ENCODE data around the gene NUBP2. TPM values are rescaled to one million over a fixed set of nuclear protein-coding genes. Genes with fewer than 3 reads are reported as not detected.

Gene NUBP2, protein sequence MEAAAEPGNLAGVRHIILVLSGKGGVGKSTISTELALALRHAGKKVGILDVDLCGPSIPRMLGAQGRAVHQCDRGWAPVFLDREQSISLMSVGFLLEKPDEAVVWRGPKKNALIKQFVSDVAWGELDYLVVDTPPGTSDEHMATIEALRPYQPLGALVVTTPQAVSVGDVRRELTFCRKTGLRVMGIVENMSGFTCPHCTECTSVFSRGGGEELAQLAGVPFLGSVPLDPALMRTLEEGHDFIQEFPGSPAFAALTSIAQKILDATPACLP
- total RNA-seq, result 71.0 and 73.8 TPM in 2 replicates
- long read RNA-seq, transcript NUBP2-201 (7 exons, 1,413 nt), result major isoform, 9 of 20 reads
- long read RNA-seq, partial matches to known transcripts, result 1 of 20 reads
- long read RNA-seq, other reads (novel, unspliced or antisense), result 5 of 20 reads

DNA sequence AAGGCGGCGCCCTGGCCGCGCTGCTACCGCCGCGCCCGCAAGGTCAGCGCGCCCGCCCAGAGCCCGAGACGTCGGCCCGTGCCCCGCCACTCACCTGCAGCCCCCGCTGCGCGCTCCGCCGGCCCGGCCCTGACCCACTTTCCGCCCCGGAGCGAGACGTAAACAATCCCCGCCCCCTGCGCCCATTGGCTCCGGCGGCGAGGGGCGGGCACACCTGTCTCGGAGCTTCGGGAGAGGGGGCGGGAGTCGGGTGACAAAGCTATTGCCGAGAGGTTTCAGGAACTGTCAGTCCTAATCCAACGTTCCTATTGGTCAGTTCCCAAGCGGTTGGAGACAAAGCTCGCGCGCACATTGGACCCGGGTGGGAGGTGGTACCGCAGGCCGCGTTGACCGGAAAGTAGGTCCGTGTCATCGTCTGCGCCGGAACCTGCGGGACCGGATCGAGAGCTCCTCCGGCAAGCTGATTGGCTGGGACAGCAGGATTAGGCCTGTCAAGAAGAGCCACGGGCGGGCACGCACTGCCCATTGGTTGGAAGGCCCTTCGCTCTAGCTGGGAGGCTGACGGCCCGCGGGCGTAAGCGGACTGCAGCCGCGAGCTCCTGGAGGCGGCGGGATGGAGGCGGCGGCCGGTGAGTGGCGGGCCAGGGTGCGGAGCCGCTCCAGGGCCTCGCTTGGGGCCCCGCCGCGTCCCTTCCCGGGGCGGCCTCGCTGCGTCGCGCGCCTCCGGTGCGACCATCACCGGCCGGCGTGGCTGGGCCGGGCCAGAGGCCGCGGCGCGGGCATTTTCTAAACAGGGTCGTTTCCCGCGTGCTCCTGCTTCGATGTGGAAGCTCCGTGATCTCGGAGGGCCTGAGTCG, at the start of gene NUBP2, which contains the start of gene SPSB3:
Gene NUBP2, plus strand, starts transcription at position 553 of the 857 bp plus-strand sequence. Its CDS starts 61 bp downstream, at position 614.
Gene SPSB3, minus strand, starts transcription at position 164 of the 857 bp plus-strand sequence. CDS start 1,088 bp downstream, outside the sequence.
- H3K27me3 Mint-ChIP-seq (ENCODE audit: low read depth), result peaks cover 4% of the 10 kb centered on the region
- DNase-seq (ENCODE audit: low read depth, low spot score), result peak; percentile 95
- H3K27ac Mint-ChIP-seq (ENCODE audit: unreplicated experiment), result peak within 1 kb of the TSS; percentile 92
- no peaks in the 10 kb centered on the region for H3K9me3 Mint-ChIP-seq
- peaks cover 5% of the 10 kb centered on the region for H3K36me3 Mint-ChIP-seq (ENCODE audit: low read depth)
- H3K4me1 Mint-ChIP-seq, result peaks cover 22% of the 10 kb centered on the region
- TF ChIP-seq, protein P1, sequence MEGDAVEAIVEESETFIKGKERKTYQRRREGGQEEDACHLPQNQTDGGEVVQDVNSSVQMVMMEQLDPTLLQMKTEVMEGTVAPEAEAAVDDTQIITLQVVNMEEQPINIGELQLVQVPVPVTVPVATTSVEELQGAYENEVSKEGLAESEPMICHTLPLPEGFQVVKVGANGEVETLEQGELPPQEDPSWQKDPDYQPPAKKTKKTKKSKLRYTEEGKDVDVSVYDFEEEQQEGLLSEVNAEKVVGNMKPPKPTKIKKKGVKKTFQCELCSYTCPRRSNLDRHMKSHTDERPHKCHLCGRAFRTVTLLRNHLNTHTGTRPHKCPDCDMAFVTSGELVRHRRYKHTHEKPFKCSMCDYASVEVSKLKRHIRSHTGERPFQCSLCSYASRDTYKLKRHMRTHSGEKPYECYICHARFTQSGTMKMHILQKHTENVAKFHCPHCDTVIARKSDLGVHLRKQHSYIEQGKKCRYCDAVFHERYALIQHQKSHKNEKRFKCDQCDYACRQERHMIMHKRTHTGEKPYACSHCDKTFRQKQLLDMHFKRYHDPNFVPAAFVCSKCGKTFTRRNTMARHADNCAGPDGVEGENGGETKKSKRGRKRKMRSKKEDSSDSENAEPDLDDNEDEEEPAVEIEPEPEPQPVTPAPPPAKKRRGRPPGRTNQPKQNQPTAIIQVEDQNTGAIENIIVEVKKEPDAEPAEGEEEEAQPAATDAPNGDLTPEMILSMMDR (conservative IDR thresholded peaks at IDR 0.05), result no peak
- peak within 1 kb of the TSS; percentile 97 for H3K4me3 Mint-ChIP-seq

DNA sequence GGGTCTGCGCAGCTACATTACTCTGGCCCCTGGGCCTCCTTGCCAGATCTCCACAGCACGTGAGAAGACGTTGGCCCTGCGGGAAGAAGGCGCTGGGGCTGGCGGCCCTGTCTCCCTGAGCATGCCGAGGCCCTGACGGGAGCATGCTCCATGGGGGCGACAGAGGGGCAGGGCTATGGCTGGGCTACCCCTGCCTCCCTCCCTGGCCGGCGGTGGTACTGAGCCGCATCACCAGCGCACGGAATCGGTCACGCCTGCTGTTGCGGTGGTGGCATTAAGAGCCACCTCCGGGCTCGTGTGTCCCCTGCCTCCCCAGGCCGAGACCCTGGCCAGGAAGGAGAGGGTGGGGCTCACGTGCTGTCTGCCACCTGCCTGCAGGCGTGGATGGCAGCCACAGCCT, 48.6 kb upstream of the NUBP2 start:
- Mint-ChIP-seq H3K4me3 (no peak overlapping the region), H3K27ac (ENCODE audit: unreplicated experiment) (no peak overlapping the region), H3K27me3 (ENCODE audit: low read depth) (no peaks in the 10 kb centered on the region), H3K4me1 (no peaks in the 10 kb centered on the region), H3K36me3 (ENCODE audit: low read depth) (no peaks in the 10 kb centered on the region), H3K9me3 (no peaks in the 10 kb centered on the region)
- TF ChIP-seq, protein P1 (conservative IDR thresholded peaks at IDR 0.05), result no peak
- no peak for DNase-seq (ENCODE audit: low read depth, low spot score)

DNA sequence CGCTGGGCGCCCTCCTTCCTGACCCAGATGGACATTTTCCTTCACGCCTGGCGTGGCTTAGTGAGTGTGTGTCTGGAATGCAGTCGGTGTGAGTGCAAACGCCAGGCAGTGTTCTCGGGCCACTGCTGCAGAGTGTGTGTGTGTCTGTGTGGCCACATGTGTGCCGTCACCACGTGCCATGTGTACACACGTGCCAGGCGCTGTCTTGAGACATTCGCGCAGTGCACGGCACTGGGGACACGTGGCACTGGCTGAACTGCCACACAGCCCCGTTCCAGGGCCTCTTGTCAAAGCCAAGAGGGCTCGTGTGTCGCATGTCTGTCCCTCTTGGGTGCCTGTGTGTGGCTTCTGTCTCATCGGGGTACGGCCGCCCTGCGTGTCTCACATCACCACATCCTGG, 47.9 kb upstream of the NUBP2 start:
- TF ChIP-seq, protein P1 (conservative IDR thresholded peaks at IDR 0.05), result no peak
- no peaks in the 10 kb centered on the region for H3K4me1 Mint-ChIP-seq
- H3K9me3 Mint-ChIP-seq, result no peaks in the 10 kb centered on the region
- H3K27ac Mint-ChIP-seq (ENCODE audit: unreplicated experiment), result no peak overlapping the region
- H3K27me3 Mint-ChIP-seq (ENCODE audit: low read depth), result no peaks in the 10 kb centered on the region
- no peaks in the 10 kb centered on the region for H3K36me3 Mint-ChIP-seq (ENCODE audit: low read depth)
- no peak overlapping the region for H3K4me3 Mint-ChIP-seq
- DNase-seq (ENCODE audit: low read depth, low spot score), result no peak

DNA sequence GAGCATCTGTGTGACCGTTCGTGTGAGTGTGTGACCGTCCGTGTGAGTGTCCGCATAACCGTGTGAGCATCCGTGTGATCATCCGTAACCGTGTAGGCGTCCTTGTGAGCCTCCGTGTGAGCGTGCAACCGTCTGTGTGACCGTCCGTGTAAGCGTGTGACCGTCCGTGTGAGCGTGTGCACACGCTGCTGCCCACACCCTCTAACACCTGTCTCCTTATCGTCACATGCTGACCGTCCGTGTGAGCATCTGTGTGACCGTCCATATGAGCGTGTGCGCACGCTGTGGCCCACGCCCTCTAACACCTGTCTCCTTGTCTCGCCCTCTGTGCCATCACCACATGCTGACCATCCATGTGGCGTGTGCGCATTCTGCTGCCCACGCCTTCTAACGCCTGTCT, 42.5 kb upstream of the NUBP2 start:
- H3K4me3 Mint-ChIP-seq, result no peak overlapping the region
- no peaks in the 10 kb centered on the region for H3K9me3 Mint-ChIP-seq
- no peaks in the 10 kb centered on the region for H3K4me1 Mint-ChIP-seq
- H3K27me3 Mint-ChIP-seq (ENCODE audit: low read depth), result no peaks in the 10 kb centered on the region
- TF ChIP-seq, protein P1 (conservative IDR thresholded peaks at IDR 0.05), result no peak
- no peak overlapping the region for H3K27ac Mint-ChIP-seq (ENCODE audit: unreplicated experiment)
- H3K36me3 Mint-ChIP-seq (ENCODE audit: low read depth), result no peaks in the 10 kb centered on the region
- no peak for DNase-seq (ENCODE audit: low read depth, low spot score)

DNA sequence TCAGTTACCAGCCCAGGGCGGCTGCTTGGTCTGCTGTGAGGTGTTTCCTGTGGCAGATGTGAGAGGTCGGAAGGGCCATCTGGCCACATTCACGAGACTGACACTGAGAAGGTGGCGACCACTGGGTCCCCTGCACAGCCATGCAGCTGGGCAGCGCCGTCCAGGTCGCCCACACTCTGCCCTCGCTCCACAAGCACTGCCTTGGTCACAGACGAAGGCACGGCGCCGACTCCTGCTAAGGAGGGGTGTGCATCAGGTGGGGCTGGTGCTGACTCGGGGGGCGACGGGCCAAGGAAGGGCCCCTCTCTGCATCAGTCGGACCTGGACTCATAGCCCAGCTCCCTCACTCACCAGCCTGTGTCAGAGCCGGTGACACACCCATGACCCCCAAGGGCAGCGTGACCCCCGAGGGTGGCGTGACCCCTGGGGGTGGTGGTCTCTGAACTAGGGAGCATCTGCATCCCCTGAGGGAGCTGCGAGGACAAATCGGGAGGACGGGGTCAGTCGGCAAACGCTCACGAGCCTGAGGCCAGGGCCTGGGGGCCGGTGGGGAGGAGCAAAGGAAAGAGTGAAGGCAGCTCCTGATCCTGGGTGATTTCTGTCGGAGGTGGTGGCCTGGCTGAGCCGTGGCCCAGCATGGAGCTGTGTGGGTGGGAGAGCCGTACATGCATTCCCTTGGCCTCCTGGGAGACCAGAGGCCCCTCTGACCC, 41.8 kb upstream of the NUBP2 start:
- Mint-ChIP-seq H3K4me3 (no peak overlapping the region), H3K27me3 (ENCODE audit: low read depth) (no peaks in the 10 kb centered on the region), H3K27ac (ENCODE audit: unreplicated experiment) (peak overlapping the region; percentile 43), H3K9me3 (no peaks in the 10 kb centered on the region), H3K4me1 (no peaks in the 10 kb centered on the region), H3K36me3 (ENCODE audit: low read depth) (no peaks in the 10 kb centered on the region)
- TF ChIP-seq, protein P1 (conservative IDR thresholded peaks at IDR 0.05), result no peak
- DNase-seq (ENCODE audit: low read depth, low spot score), result no peak

Data from neural crest cell (in vitro differentiated cells).